Measurements from ENCODE around the gene SNAI3.

DNA sequence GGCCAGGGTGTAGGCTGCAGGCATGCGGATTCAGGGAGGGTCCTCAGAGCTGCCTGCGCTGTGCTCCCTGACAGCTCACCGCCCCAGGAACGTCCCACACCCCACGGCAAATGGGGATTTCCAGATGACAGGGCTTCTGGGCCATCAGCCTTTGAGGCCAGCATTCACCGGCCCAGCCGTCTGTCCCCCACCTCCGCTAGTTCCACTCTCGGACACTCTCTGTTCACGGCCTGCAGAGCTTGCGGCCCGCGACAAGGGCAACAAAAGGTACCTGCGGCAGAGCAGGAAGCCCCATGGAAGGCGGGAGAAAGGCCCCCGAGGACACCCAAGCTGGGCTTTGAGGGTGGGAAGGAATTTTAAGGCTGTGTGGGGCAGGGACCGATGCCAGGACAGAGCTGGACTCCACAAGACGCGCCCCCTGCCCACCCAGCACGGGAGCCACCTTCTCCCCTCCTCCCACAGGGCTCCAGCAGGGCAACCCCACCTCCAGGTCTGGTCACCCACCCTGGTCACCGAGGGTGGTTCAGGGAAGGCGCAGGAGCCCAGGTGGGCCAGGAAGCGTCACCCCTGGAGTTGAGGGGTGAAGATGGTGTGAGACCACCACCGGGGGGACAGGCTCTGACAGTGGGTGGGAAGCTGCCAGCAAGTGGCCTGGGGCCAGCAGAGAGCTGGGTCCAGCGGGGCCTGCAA is 29.9 kb downstream of the SNAI3 start:
- TF ChIP-seq, protein P1, sequence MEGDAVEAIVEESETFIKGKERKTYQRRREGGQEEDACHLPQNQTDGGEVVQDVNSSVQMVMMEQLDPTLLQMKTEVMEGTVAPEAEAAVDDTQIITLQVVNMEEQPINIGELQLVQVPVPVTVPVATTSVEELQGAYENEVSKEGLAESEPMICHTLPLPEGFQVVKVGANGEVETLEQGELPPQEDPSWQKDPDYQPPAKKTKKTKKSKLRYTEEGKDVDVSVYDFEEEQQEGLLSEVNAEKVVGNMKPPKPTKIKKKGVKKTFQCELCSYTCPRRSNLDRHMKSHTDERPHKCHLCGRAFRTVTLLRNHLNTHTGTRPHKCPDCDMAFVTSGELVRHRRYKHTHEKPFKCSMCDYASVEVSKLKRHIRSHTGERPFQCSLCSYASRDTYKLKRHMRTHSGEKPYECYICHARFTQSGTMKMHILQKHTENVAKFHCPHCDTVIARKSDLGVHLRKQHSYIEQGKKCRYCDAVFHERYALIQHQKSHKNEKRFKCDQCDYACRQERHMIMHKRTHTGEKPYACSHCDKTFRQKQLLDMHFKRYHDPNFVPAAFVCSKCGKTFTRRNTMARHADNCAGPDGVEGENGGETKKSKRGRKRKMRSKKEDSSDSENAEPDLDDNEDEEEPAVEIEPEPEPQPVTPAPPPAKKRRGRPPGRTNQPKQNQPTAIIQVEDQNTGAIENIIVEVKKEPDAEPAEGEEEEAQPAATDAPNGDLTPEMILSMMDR (IDR thresholded peaks at IDR 0.05 in 8 of 11, conservative IDR thresholded peaks at IDR 0.05 in 3 of 11) = no peak
- no peak for TF ChIP-seq POLR2A (IDR thresholded peaks at IDR 0.05)

Measured in spleen (tissue), 7 donors.